ENCODE results near the gene TMEM120B.
A peak's percentile ranks its signal among the peaks of the same experiment; 100 is the strongest.

TMEM120B gene

GRCh38 chr12:121779422-121779895 lies 66.9 kb downstream of the TMEM120B start:
- FAIRE-seq (no peak), DNase-seq (ENCODE audit: insufficient read length, low spot score) (no peak)
- TF ChIP-seq PAX5 (IDR thresholded peaks at IDR 0.05; ENCODE audit: insufficient read depth, low read length, severe bottlenecking) (no peak), TAF1 (IDR thresholded peaks at IDR 0.05; ENCODE audit: low read depth, low read length) (no peak), POLR2A (IDR thresholded peaks at IDR 0.05; ENCODE audit: low read depth, low read length) (no peak), SPI1 (IDR thresholded peaks at IDR 0.05; ENCODE audit: low read depth, low read length) (no peak), POLR2AphosphoS5 (IDR thresholded peaks at IDR 0.05; ENCODE audit: low read depth, low read length) (no peak), POU2F2 (IDR thresholded peaks at IDR 0.05; ENCODE audit: low read depth, low read length) (no peak)

GRCh38 chr12:121780429-121780828 lies 67.9 kb downstream of the TMEM120B start:
- no peak for TF ChIP-seq POU2F2 (IDR thresholded peaks at IDR 0.05; ENCODE audit: low read depth, low read length)
- no peak for TF ChIP-seq SPI1 (IDR thresholded peaks at IDR 0.05; ENCODE audit: low read depth, low read length)
- TF ChIP-seq POLR2AphosphoS5 (IDR thresholded peaks at IDR 0.05; ENCODE audit: low read depth, low read length), result no peak
- no peak for DNase-seq (ENCODE audit: insufficient read length, low spot score)
- peak; percentile 38 for FAIRE-seq

GRCh38 chr12:121781484-121781997 lies 69.0 kb downstream of the TMEM120B start:
- TF ChIP-seq SPI1 (IDR thresholded peaks at IDR 0.05; ENCODE audit: low read depth, low read length), result no peak
- TF ChIP-seq POU2F2 (IDR thresholded peaks at IDR 0.05; ENCODE audit: low read depth, low read length), result no peak
- no peak for TF ChIP-seq POLR2A (IDR thresholded peaks at IDR 0.05; ENCODE audit: low read depth, low read length)
- no peak for TF ChIP-seq TAF1 (IDR thresholded peaks at IDR 0.05; ENCODE audit: low read depth, low read length)
- TF ChIP-seq PAX5 (IDR thresholded peaks at IDR 0.05; ENCODE audit: insufficient read depth, low read length, severe bottlenecking), result no peak
- no peak for TF ChIP-seq POLR2AphosphoS5 (IDR thresholded peaks at IDR 0.05; ENCODE audit: low read depth, low read length)
- FAIRE-seq, result no peak
- no peak for DNase-seq (ENCODE audit: insufficient read length, low spot score)

GRCh38 chr12:121781998-121782979 lies 69.7 kb downstream of the TMEM120B start:
- TF ChIP-seq TAF1 (IDR thresholded peaks at IDR 0.05; ENCODE audit: low read depth, low read length) (no peak; the same call in 1 of the 2 replicates), POU2F2 (IDR thresholded peaks at IDR 0.05; ENCODE audit: low read depth, low read length) (no peak), SPI1 (IDR thresholded peaks at IDR 0.05; ENCODE audit: low read depth, low read length) (peak; percentile 78)
- no peak for DNase-seq (ENCODE audit: insufficient read length, low spot score)
- peak; percentile 81 for FAIRE-seq

GRCh38 chr12:121783766-121784165 lies 71.2 kb downstream of the TMEM120B start:
- no peak for TF ChIP-seq POU2F2 (IDR thresholded peaks at IDR 0.05; ENCODE audit: low read depth, low read length)
- TF ChIP-seq TAF1 (IDR thresholded peaks at IDR 0.05; ENCODE audit: low read depth, low read length), result no peak
- TF ChIP-seq PAX5 (IDR thresholded peaks at IDR 0.05; ENCODE audit: insufficient read depth, low read length, severe bottlenecking), result no peak
- no peak for TF ChIP-seq SPI1 (IDR thresholded peaks at IDR 0.05; ENCODE audit: low read depth, low read length)
- TF ChIP-seq POLR2A (IDR thresholded peaks at IDR 0.05; ENCODE audit: low read depth, low read length), result no peak
- TF ChIP-seq POLR2AphosphoS5 (IDR thresholded peaks at IDR 0.05; ENCODE audit: low read depth, low read length), result no peak
- DNase-seq (ENCODE audit: insufficient read length, low spot score), result no peak
- FAIRE-seq, result no peak

GRCh38 chr12:121784460-121784859 lies 71.9 kb downstream of the TMEM120B start:
- DNase-seq (ENCODE audit: insufficient read length, low spot score), result no peak
- TF ChIP-seq POLR2A (IDR thresholded peaks at IDR 0.05; ENCODE audit: low read depth, low read length) (no peak), POLR2AphosphoS5 (IDR thresholded peaks at IDR 0.05; ENCODE audit: low read depth, low read length) (no peak), POU2F2 (IDR thresholded peaks at IDR 0.05; ENCODE audit: low read depth, low read length) (no peak), PAX5 (IDR thresholded peaks at IDR 0.05; ENCODE audit: insufficient read depth, low read length, severe bottlenecking) (no peak), SPI1 (IDR thresholded peaks at IDR 0.05; ENCODE audit: low read depth, low read length) (no peak), TAF1 (IDR thresholded peaks at IDR 0.05; ENCODE audit: low read depth, low read length) (no peak)
- no peak for FAIRE-seq

- no peak for TF ChIP-seq SPI1 (IDR thresholded peaks at IDR 0.05; ENCODE audit: low read depth, low read length)
- no peak for DNase-seq (ENCODE audit: insufficient read length, low spot score)
- no peak for FAIRE-seq
Observed at GRCh38 chr12:121786440-121786825, 73.9 kb downstream of the TMEM120B start.

GRCh38 chr12:121787063-121788025 lies 74.8 kb downstream of the TMEM120B start:
- DNase-seq (ENCODE audit: insufficient read length, low spot score) (no peak), FAIRE-seq (no peak)
- TF ChIP-seq POLR2AphosphoS5 (IDR thresholded peaks at IDR 0.05; ENCODE audit: low read depth, low read length) (no peak), POLR2A (IDR thresholded peaks at IDR 0.05; ENCODE audit: low read depth, low read length) (no peak), POU2F2 (IDR thresholded peaks at IDR 0.05; ENCODE audit: low read depth, low read length) (no peak), PAX5 (IDR thresholded peaks at IDR 0.05; ENCODE audit: insufficient read depth, low read length, severe bottlenecking) (no peak), SPI1 (IDR thresholded peaks at IDR 0.05; ENCODE audit: low read depth, low read length) (no peak), TAF1 (IDR thresholded peaks at IDR 0.05; ENCODE audit: low read depth, low read length) (no peak)

GRCh38 chr12:121788176-121788818 lies 75.7 kb downstream of the TMEM120B start:
- FAIRE-seq, result no peak
- no peak for TF ChIP-seq SPI1 (IDR thresholded peaks at IDR 0.05; ENCODE audit: low read depth, low read length)
- TF ChIP-seq TAF1 (IDR thresholded peaks at IDR 0.05; ENCODE audit: low read depth, low read length), result no peak
- TF ChIP-seq POLR2AphosphoS5 (IDR thresholded peaks at IDR 0.05; ENCODE audit: low read depth, low read length), result no peak
- TF ChIP-seq POLR2A (IDR thresholded peaks at IDR 0.05; ENCODE audit: low read depth, low read length), result no peak
- no peak for TF ChIP-seq POU2F2 (IDR thresholded peaks at IDR 0.05; ENCODE audit: low read depth, low read length)
- TF ChIP-seq PAX5 (IDR thresholded peaks at IDR 0.05; ENCODE audit: insufficient read depth, low read length, severe bottlenecking), result no peak
- no peak for DNase-seq (ENCODE audit: insufficient read length, low spot score)
